HEK293T (cell line): ENCODE results near the gene RMND5B.

Source experiments
- ARNT ChIP-seq: fragments of 450-650 bp; IDR thresholded peaks from 2 replicates; pipeline ENCODE4 v1.6.1; 2017; ENCODE audit warnings: mild to moderate bottlenecking
- BHLHE40 ChIP-seq: fragments of 450-650 bp; IDR thresholded peaks from 2 replicates; pipeline ENCODE4 v1.6.1; 2016; ENCODE audit warnings: mild to moderate bottlenecking, moderate library complexity, borderline replicate concordance
- CTBP1 ChIP-seq: fragments of 450-650 bp; IDR thresholded peaks from 2 replicates; pipeline ENCODE4 v1.6.1; 2016; ENCODE audit warnings: borderline replicate concordance
- FOXA1 ChIP-seq: fragments of 450-650 bp; IDR thresholded peaks from 2 replicates; pipeline ENCODE4 v1.6.1; 2016; ENCODE audit warnings: mild to moderate bottlenecking
- FOXK2 ChIP-seq: fragments of 450-650 bp; IDR thresholded peaks from 2 replicates; pipeline ENCODE4 v1.6.1; 2016; ENCODE audit warnings: mild to moderate bottlenecking
- FOXM1 ChIP-seq: fragments of 450-650 bp; IDR thresholded peaks from 2 replicates; pipeline ENCODE4 v1.6.1; 2017; ENCODE audit warnings: mild to moderate bottlenecking, borderline replicate concordance
- HDGF ChIP-seq: fragments of 450-650 bp; IDR thresholded peaks from 2 replicates; pipeline ENCODE4 v1.6.1; 2017; ENCODE audit warnings: antibody characterized with exemption, borderline replicate concordance
- LEF1 ChIP-seq: fragments of 450-650 bp; IDR thresholded peaks from 2 replicates; pipeline ENCODE4 v1.6.1; 2017; ENCODE audit warnings: mild to moderate bottlenecking, borderline replicate concordance
- NFRKB ChIP-seq: fragments of 450-650 bp; IDR thresholded peaks from 2 replicates; pipeline ENCODE4 v1.6.1; 2016; ENCODE audit warnings: mild to moderate bottlenecking, moderate library complexity
- PKNOX1 ChIP-seq: fragments of 450-650 bp; IDR thresholded peaks from 2 replicates; pipeline ENCODE4 v1.6.1; 2016
- SP1 ChIP-seq: fragments of 450-650 bp; IDR thresholded peaks from 2 replicates; pipeline ENCODE4 v1.6.1; 2017
- SUZ12 ChIP-seq: fragments of 450-650 bp; IDR thresholded peaks from 2 replicates; pipeline ENCODE4 v1.6.1; 2016; ENCODE audit warnings: mild to moderate bottlenecking
- TARDBP ChIP-seq: fragments of 450-650 bp; IDR thresholded peaks from 2 replicates; pipeline ENCODE4 v1.6.1; 2016
- ZNF384 ChIP-seq: fragments of 450-650 bp; IDR thresholded peaks from 2 replicates; pipeline ENCODE4 v1.6.1; 2016

- no peak for TF ChIP-seq FOXA1
- TF ChIP-seq SP1, result no peak
- no peak for TF ChIP-seq NFRKB
- no peak for TF ChIP-seq BHLHE40
- TF ChIP-seq FOXK2, result no peak
- TF ChIP-seq SUZ12, result no peak
- TF ChIP-seq ZNF384, result no peak
- no peak for TF ChIP-seq ARNT
- no peak for TF ChIP-seq FOXM1
- no peak for TF ChIP-seq LEF1
- no peak for TF ChIP-seq HDGF
- no peak for TF ChIP-seq TARDBP
- no peak for TF ChIP-seq PKNOX1
- TF ChIP-seq CTBP1, result no peak
Observed at GRCh38 chr5:178106556-178107239, 24.1 kb upstream of the RMND5B start.
